Measurements from ENCODE around the gene SEC16A. TPM values are rescaled to one million over a fixed set of nuclear protein-coding genes. Genes with fewer than 3 reads are reported as not detected.

The SEC16A gene
- total RNA-seq, 1 donor from 2014 or later: 64.5 TPM

DNA sequence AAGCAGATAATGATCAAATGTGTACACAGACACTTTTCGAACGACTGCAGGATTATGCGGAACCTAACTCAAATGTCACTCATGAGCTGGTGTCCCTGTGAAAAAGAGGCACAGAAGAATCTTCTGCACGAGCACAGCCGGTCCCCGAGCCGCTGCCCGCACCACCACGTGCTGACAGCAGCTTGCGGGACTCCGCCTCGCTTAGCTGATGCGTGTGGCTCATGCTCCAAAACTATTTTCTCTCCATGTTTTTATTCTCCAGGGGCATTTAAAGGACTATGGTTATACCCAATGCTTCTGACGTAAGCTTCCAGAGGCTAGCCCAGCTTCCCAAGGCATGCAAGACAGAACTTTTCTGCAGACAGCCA, 9.5 kb downstream of the SEC16A start:
- no peak for TF ChIP-seq CTCF (IDR thresholded peaks at IDR 0.05; ENCODE audit: insufficient read depth, low read length, poor library complexity, severe bottlenecking)
- no peak for DNase-seq (ENCODE audit: low read depth)
- Histone ChIP-seq H3K36me3 (ENCODE audit: control insufficient read depth, insufficient read depth, low read length) (peaks cover 7% of the 10 kb centered on the region), H3K4me3 (ENCODE audit: low read depth, low read length) (no peak overlapping the region), H3K27me3 (ENCODE audit: control insufficient read depth, insufficient read depth, low read length) (no peaks in the 10 kb centered on the region)

DNA sequence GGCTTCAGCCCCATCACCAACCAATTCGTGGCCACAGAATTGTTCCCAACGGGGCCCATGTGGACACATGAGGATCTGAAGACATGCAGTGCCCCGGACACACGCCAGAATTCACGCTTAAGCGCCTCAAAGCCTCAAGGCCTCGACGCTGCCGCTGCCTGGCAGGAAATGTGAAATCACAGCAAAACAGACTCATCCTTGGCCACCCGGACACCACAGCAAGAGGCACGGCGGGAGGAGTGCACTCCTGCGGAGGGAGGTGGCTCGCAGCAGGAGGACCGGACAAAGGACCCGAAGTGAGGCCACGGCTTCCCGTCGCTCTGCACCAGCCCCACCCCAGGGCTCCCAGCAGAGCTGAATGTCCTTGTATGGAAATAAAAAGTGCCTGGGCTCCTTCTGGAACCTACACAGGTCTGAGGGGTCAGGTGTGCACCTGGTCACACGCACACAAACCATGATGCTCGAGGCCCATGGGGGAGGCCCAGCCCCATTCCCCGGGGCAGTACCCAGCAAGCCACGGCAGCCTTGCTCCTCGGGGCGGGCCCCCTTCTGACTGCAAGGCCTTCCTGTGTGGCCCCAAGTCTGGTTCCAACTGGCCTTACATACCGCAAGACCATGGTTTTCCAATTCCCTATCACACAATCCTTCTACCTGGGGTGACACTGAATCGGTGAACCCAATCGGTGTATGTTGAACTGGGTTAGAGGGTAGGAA, 10.0 kb downstream of the SEC16A start:
- H3K27me3 ChIP-seq (ENCODE audit: control insufficient read depth, insufficient read depth, low read length): no peaks in the 10 kb centered on the region
- no peak for TF ChIP-seq CTCF (IDR thresholded peaks at IDR 0.05; ENCODE audit: insufficient read depth, low read length, poor library complexity, severe bottlenecking)
- no peak overlapping the region for H3K4me3 ChIP-seq (ENCODE audit: low read depth, low read length)
- no peak for DNase-seq (ENCODE audit: low read depth)
- peaks cover 8% of the 10 kb centered on the region for H3K36me3 ChIP-seq (ENCODE audit: control insufficient read depth, insufficient read depth, low read length)

DNA sequence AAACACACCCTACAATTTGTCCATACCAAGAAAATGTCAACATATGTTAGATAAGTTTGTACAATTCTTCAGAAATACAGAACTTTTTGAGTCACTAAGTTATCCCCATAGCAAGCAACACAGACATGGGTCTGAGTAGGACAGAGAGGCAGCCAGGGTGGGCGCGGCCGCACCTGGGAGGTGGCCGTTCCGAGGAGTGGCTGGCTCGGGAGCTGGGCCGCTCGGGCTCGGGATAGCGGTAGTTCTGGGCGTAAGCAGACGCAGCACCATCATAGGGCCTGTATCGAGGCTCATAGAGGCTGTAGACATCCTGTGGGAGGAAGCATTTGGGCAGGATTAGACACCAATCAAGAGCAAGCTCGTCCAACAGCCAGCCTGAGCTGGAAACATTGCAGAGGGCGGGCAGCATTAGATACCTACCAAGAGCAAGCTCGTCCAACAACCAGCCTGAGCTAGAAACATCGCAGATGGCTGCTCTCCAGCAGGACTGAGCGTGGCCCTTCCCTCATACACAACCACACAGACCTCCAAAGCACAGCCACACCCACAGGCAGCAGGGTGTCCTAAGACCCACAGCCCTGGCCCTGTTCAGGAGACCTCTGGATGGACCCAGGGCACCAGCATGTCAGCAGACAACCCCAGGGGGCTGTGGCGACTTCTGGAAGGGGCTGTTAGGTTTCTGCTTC, 10.9 kb downstream of the SEC16A start:
- Histone ChIP-seq H3K36me3 (ENCODE audit: control insufficient read depth, insufficient read depth, low read length) (peaks cover 9% of the 10 kb centered on the region), H3K27me3 (ENCODE audit: control insufficient read depth, insufficient read depth, low read length) (no peaks in the 10 kb centered on the region), H3K4me3 (ENCODE audit: low read depth, low read length) (no peak overlapping the region)
- TF ChIP-seq CTCF (IDR thresholded peaks at IDR 0.05; ENCODE audit: insufficient read depth, low read length, poor library complexity, severe bottlenecking): no peak
- DNase-seq (ENCODE audit: low read depth): no peak

- Histone ChIP-seq H3K36me3 (ENCODE audit: control insufficient read depth, insufficient read depth, low read length) (peaks cover 9% of the 10 kb centered on the region), H3K4me3 (ENCODE audit: low read depth, low read length) (no peak overlapping the region), H3K27me3 (ENCODE audit: control insufficient read depth, insufficient read depth, low read length) (no peaks in the 10 kb centered on the region)
- no peak for DNase-seq (ENCODE audit: low read depth)
- TF ChIP-seq CTCF (IDR thresholded peaks at IDR 0.05; ENCODE audit: insufficient read depth, low read length, poor library complexity, severe bottlenecking): no peak
These were observed 11.9 kb downstream of the SEC16A start for GRCh38 chr9:136470792-136471469.

DNA sequence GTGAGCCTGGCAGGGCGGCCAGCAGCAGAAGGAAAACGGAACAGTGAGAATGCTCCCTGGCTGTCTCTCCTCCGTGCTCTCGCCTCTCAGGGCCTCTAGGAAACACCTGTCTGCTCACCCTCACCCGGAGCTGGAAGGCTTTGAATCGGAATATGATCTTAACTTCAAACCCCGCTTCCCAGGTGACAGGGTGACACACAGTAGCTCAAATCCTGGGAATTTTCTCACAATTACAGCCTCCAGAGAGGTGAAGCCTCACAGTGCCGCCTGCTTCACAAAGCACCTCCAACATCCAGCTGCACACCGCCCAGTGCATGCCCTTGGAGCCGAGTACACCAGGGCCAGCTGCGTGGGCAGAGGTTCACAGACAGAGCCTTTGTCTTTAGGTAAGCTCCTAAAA, 12.5 kb downstream of the SEC16A start:
- H3K36me3 ChIP-seq (ENCODE audit: control insufficient read depth, insufficient read depth, low read length): peaks cover 9% of the 10 kb centered on the region
- TF ChIP-seq CTCF (IDR thresholded peaks at IDR 0.05; ENCODE audit: insufficient read depth, low read length, poor library complexity, severe bottlenecking): no peak
- no peak overlapping the region for H3K4me3 ChIP-seq (ENCODE audit: low read depth, low read length)
- H3K27me3 ChIP-seq (ENCODE audit: control insufficient read depth, insufficient read depth, low read length): no peaks in the 10 kb centered on the region
- no peak for DNase-seq (ENCODE audit: low read depth)

All from kidney epithelial cell (primary cell).